ENCODE results near the gene LSAMP.

- TF ChIP-seq FIP1L1 (IDR thresholded peaks at IDR 0.05; ENCODE audit: borderline replicate concordance, insufficient read depth, low read depth, low read length) (no peak), ZNF343 (CRISPR knock-in tag; IDR thresholded peaks at IDR 0.05) (no peak)
These were observed 508.2 kb downstream of the LSAMP start for GRCh38 chr3:115937054-115937453.

All from HepG2 (cell line).